HCT116 (cell line): Measurements from ENCODE around the gene TRIM6.

ENCODE experiments used
- ATF3 ChIP-seq: IDR thresholded peaks from 2 replicates; pipeline ENCODE4 v1.6.1; 2012
- CTCF ChIP-seq, 3 experiments: fragments of 200-600 bp in 1 of 3; sonication (generic) in 1 of 3; IDR thresholded peaks in 2 of 3; conservative IDR thresholded peaks in 1 of 3; 2 replicates each; pipeline ENCODE4 v1.5.1; 2012 to 2017; ENCODE audit warnings: low read depth in 2 of 3, low read length in 2 of 3, antibody characterized with exemption in 1 of 3, borderline replicate concordance in 1 of 3, control low read depth in 1 of 3, mild to moderate bottlenecking in 1 of 3, mixed read lengths in 1 of 3, mixed run types in 1 of 3, moderate library complexity in 1 of 3; ENCODE audit not compliant: insufficient read depth in 1 of 3
- EZH2 ChIP-seq: fragments of 200-600 bp; sonication (generic); IDR thresholded peaks from 2 replicates; pipeline ENCODE4 v1.6.1; 2017; ENCODE audit warnings: antibody characterized with exemption, mixed run types
- EZH2phosphoT487 ChIP-seq: fragments of 200-600 bp; IDR thresholded peaks from 2 replicates; pipeline ENCODE4 v1.6.1; 2018; ENCODE audit warnings: antibody characterized with exemption, borderline replicate concordance
- MAX ChIP-seq: IDR thresholded peaks from 2 replicates; pipeline ENCODE4 v1.6.1; 2012
- POLR2A ChIP-seq: IDR thresholded peaks from 2 replicates; pipeline ENCODE4 v1.7.0; 2011; ENCODE audit warnings: borderline replicate concordance; ENCODE audit not compliant: insufficient read depth, insufficient read length; ENCODE audit errors: extremely low read depth
- POLR2AphosphoS5 ChIP-seq: IDR thresholded peaks from 2 replicates; pipeline ENCODE4 v1.6.1; 2011; ENCODE audit warnings: mild to moderate bottlenecking, low read depth, low read length, moderate library complexity
- REST ChIP-seq: IDR thresholded peaks from 2 replicates; pipeline ENCODE4 v1.6.1; 2012; ENCODE audit warnings: low read depth
- SIN3A ChIP-seq: IDR thresholded peaks from 2 replicates; pipeline ENCODE4 v1.6.1; 2012; ENCODE audit warnings: low read depth
- ZNF274 ChIP-seq: fragments of 200-500 bp; sonication (Bioruptor generic); IDR thresholded peaks from 2 replicates; pipeline ENCODE4 v1.6.1; 2014; ENCODE audit warnings: mild to moderate bottlenecking, low read depth, low read length, inconsistent platforms

- TF ChIP-seq ATF3 = no peak
- no peak for TF ChIP-seq EZH2phosphoT487
- no peak for TF ChIP-seq CTCF (IDR thresholded peaks at IDR 0.05 in 2 of 3, conservative IDR thresholded peaks at IDR 0.05 in 1 of 3; ENCODE audit: borderline replicate concordance in 1 of 3, insufficient read depth in 1 of 3, low read depth in 2 of 3, low read length in 2 of 3)
- no peak for TF ChIP-seq SIN3A
- TF ChIP-seq ZNF274 = no peak
- TF ChIP-seq POLR2A = no peak
- TF ChIP-seq POLR2AphosphoS5 = no peak
- no peak for TF ChIP-seq EZH2
- no peak for TF ChIP-seq MAX
- no peak for TF ChIP-seq REST
Observed at GRCh38 chr11:5605849-5606248, 9.4 kb downstream of the TRIM6 start.
